GM12891 (cell line): Measurements from ENCODE around the gene NXN.
"Not testable (repeated sequence)": the region's sequence is repeated elsewhere in the genome, so short reads cannot be mapped to it uniquely, and the experiment has no call there.

Source experiments
- POLR2A ChIP-seq: IDR thresholded peaks from 2 replicates; pipeline ENCODE4 v1.6.1; 2011; ENCODE audit warnings: low read depth, low read length, control low read depth
- POLR2AphosphoS5 ChIP-seq: IDR thresholded peaks from 2 replicates; pipeline ENCODE4 v1.6.1; 2011; ENCODE audit warnings: low read depth, low read length, control low read depth

DNA sequence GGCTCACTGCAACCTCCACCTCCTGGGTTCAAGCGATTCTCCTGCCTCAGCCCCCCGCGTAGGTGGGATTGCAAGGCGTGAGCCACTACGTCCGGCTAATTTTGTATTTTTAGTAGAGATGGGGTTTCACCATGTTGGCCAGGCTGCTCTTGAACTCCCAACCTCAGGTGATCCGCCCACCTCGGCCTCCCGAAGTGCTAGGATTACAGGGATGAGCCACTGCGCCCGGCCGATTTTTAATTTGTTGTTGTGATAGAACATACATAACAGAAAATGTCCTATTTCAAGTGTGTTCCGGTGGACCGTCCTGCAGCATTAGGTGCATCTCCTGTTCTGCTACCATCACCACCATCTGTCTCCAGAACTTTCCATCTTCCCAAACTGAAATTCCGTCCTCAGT, 55.3 kb downstream of the NXN start:
- not testable (repeated sequence) for TF ChIP-seq POLR2A, POLR2AphosphoS5
